B cell (primary cell): ENCODE measurements around the gene MGAT1.

ENCODE experiments used
- CTCF ChIP-seq: fragments of 200-600 bp; IDR thresholded peaks from one replicate; pipeline ENCODE4 v1.8.0; 2022; ENCODE audit warnings: antibody characterized with exemption, mild to moderate bottlenecking
- EZH2 ChIP-seq: IDR thresholded peaks from 2 replicates; pipeline ENCODE4 v1.6.1; 2012; ENCODE audit warnings: borderline replicate concordance, low read depth, mild to moderate bottlenecking, moderate library complexity, low read length; ENCODE audit not compliant: insufficient read depth, poor library complexity, severe bottlenecking

DNA sequence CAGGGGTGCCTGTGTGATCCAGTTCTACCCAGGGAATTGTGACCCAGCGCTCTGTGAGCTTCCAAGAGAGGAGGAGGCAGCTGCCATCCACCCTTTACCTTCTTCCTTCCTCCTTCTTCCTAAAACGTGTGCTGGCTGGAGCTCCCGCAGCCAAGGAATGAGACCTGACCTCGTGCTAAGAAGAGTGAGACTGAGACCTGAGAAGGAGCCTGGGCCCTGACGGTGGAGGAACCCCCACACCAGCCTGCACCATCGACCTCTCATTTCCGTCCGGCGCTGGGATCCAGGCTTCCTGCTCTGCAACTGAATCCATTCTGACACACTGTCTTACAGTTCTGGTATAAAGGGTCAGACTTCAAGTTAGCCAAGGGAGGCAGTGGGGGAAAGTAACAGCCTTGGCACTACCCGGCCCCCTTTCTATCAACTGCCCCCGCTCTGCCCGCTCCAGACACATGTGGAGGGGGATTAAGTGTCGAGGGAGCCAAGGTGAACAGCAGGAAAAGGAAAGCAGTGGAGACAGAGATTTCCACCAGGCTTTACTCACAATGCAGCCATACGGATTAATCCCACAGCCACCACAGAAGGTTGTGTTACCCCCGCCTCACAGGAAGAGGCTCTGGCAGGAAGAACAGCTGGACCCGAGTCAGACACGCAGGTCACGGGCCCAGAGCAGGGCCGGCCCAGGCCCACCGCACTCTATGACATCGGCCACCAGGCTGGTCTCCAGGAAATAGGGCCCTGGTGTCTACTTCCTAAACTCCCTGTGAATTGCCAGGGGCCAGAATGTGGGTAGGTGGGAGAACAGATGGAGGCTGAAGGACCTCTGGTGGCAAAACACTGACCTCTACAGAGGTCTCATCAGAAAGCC, 15.8 kb downstream of the MGAT1 start:
- TF ChIP-seq CTCF (no peak), EZH2 (no peak)
